GM12878 (cell line): ENCODE measurements around the gene CRIM1. TPM values are rescaled to one million over a fixed set of nuclear protein-coding genes. Genes with fewer than 3 reads are reported as not detected.

Experiments used
- ATAC-seq: fragments of 200-7000 bp; cut with Tn5 transposase; 3 replicates; pipeline ENCODE4 v1.9.1; 2020; ENCODE audit warnings: mild to moderate bottlenecking, moderate library complexity
- BruUV-seq: library from RNA; stranded (reverse); fragments of 400-500 nt; replicated peaks from 2 replicates; lab custom pipeline; 2021; lab: Mats Ljungman, UMichigan
- CTCF ChIA-PET: fragments of 300-600 bp; sonication (Branson Sonifier 250); formaldehyde crosslinking; extraction: SDS; loops from one replicate; lab custom pipeline; 2021; ENCODE audit warnings: inconsistent platforms; lab: Yijun Ruan, JAX
- POLR2A ChIA-PET: fragments of 350-600 bp; formaldehyde crosslinking; extraction: SDS; loops from one replicate; lab custom pipeline; 2021; ENCODE audit warnings: inconsistent platforms; lab: Charles Lee
- RAD21 ChIA-PET: fragments of 300-600 bp; sonication (Branson Sonifier 250); formaldehyde crosslinking; loops from one replicate; lab custom pipeline; 2023; ENCODE audit warnings: antibody characterized with exemption; ENCODE audit not compliant: unreplicated experiment; lab: Charles Lee
- SMC1A ChIA-PET: fragments of 300-600 bp; sonication (Branson Sonifier 250); formaldehyde crosslinking; loops from one replicate; lab custom pipeline; 2023; ENCODE audit not compliant: unreplicated experiment, uncharacterized antibody; lab: Charles Lee
- DNase-seq: peaks from one replicate; pipeline ENCODE4 v3.0.0-alpha.2; 2011; ENCODE audit warnings: low read depth, low spot score
- FAIRE-seq: peaks from 3 replicates; lab custom pipeline; 2011; peaks lifted over from hg19 to GRCh38; lab: Jason Lieb, UNC
- H2AFZ ChIP-seq: 2 replicates; pipeline ENCODE4 v1.6.0; 2011; ENCODE audit warnings: low read depth, low read length, control low read depth; ENCODE audit not compliant: control insufficient read depth
- H3K27ac ChIP-seq: 2 replicates; pipeline ENCODE4 v1.5.1; 2011; ENCODE audit warnings: control low read depth; ENCODE audit not compliant: control insufficient read depth, insufficient read depth
- H3K27me3 ChIP-seq, 2 experiments: replicated peaks in 1 of 2; 2 replicates each; pipeline versions ENCODE4 v1.6.0 to v1.6.1; 2011; ENCODE audit warnings: low read length in 1 of 2; ENCODE audit not compliant: control insufficient read depth in 2 of 2, insufficient read depth in 2 of 2
- H3K36me3 ChIP-seq, 2 experiments: 2 replicates each; pipeline ENCODE4 v1.5.1; 2011; ENCODE audit warnings: low read length in 1 of 2; ENCODE audit not compliant: control insufficient read depth in 2 of 2, insufficient read depth in 2 of 2
- H3K4me1 ChIP-seq: 2 replicates; pipeline ENCODE4 v1.6.1; 2011; ENCODE audit warnings: mild to moderate bottlenecking, low read length, moderate library complexity, mixed read lengths; ENCODE audit not compliant: control insufficient read depth, insufficient read depth
- H3K4me2 ChIP-seq: 2 replicates; pipeline ENCODE4 v1.6.0; 2011; ENCODE audit warnings: control low read depth; ENCODE audit not compliant: control insufficient read depth, insufficient read depth
- H3K4me3 ChIP-seq: fragments of 200-600 bp; sonication (generic); 2 replicates; pipeline ENCODE4 v1.5.1; 2016
- H3K79me2 ChIP-seq: 2 replicates; pipeline ENCODE4 v1.6.0; 2011; ENCODE audit warnings: low read length; ENCODE audit not compliant: control insufficient read depth, insufficient read depth
- H3K9ac ChIP-seq: 2 replicates; pipeline ENCODE4 v1.8.0; 2011; ENCODE audit warnings: low read length, control low read depth, mixed read lengths; ENCODE audit not compliant: control insufficient read depth, insufficient read depth
- H3K9me3 ChIP-seq: replicated peaks from 3 replicates; pipeline ENCODE4 v1.5.1; 2011; ENCODE audit warnings: mild to moderate bottlenecking, low read length; ENCODE audit not compliant: control insufficient read depth, insufficient read depth
- H4K20me1 ChIP-seq: 2 replicates; pipeline ENCODE4 v1.6.0; 2011; ENCODE audit not compliant: control insufficient read depth, insufficient read depth
- CBX5 ChIP-seq: sonication (generic); IDR thresholded peaks from 2 replicates; pipeline ENCODE4 v1.6.1; 2016; ENCODE audit warnings: low read depth, moderate library complexity, mild to moderate bottlenecking, inconsistent platforms
- DPF2 ChIP-seq: fragments of 450-650 bp; IDR thresholded peaks from 2 replicates; pipeline ENCODE4 v1.6.1; 2017; ENCODE audit warnings: mild to moderate bottlenecking
- JUNB ChIP-seq: IDR thresholded peaks from 2 replicates; pipeline ENCODE4 v1.6.1; 2016; ENCODE audit warnings: antibody characterized with exemption, mild to moderate bottlenecking
- RUNX3 ChIP-seq: IDR thresholded peaks from 2 replicates; pipeline ENCODE4 v1.6.1; 2012; ENCODE audit warnings: low read length, inconsistent platforms
- WRNIP1 ChIP-seq: IDR thresholded peaks from 2 replicates; pipeline ENCODE4 v1.6.1; 2011; ENCODE audit warnings: low read depth, low read length, improper control_type of control experiment, borderline replicate concordance
- WGBS: methylation state at CpG from one replicate; pipeline ENCODE4 v1.1.6; 2016; ENCODE audit warnings: low lambda C conversion rate; ENCODE audit not compliant: insufficient replicate concordance, insufficient coverage; ENCODE audit errors: missing lambda C conversion rate; 5-methylcytosine and 5-hydroxymethylcytosine counted together
- in situ Hi-C: fragments of 300-500 bp; cut with MboI; formaldehyde crosslinking; loops from 9 replicates; pipeline ENCODE4 v1.14.3; 2018; ENCODE audit warnings: mixed read lengths
- intact Hi-C: fragments of 100-400 bp; cut with micrococcal nuclease; formaldehyde crosslinking; loops from one replicate; pipeline ENCODE4 v1.14.2; 2022; ENCODE audit not compliant: unreplicated experiment
- polyA plus RNA-seq, 11 experiments: library from polyadenylated mRNA; depleted of rRNA in 4 of 11; unstranded in 6 of 11; stranded (reverse) in 5 of 11; fragments of >200 nt; fragmentation: Nextera tagmentation in 4 of 11; fragmentation: Illumina TruSeq in 1 of 11; extraction: Ambion mirVana in 4 of 11; extraction: Trizol in 1 of 11; gene quantifications; 1 replicate in 1 of 11; 2 replicates in 10 of 11; pipeline versions ENCODE4 v1.2.1 to v1.2.3, GENCODE V29; 2011 to 2016; ENCODE audit warnings: inconsistent platforms in 2 of 11, missing spikeins in 2 of 11, low read depth in 1 of 11
- total RNA-seq, 4 experiments: library from RNA; depleted of rRNA in 3 of 4; stranded (reverse); fragments of >200 nt in 3 of 4; fragmentation: Illumina TruSeq in 1 of 4; extraction: Trizol in 1 of 4; gene quantifications; 2 replicates each; pipeline versions ENCODE4 v1.2.1 to v1.2.3, GENCODE V29; 2013 to 2021
- TF ChIP-seq, protein P1 (sequence below): fragments of 450-650 bp; IDR thresholded peaks from 2 replicates; pipeline ENCODE4 v1.6.1; 2018; ENCODE audit warnings: borderline replicate concordance, mild to moderate bottlenecking; ENCODE audit not compliant: partially characterized antibody

Gene CRIM1
- total and polyA plus RNA-seq, 10 of the 15 experiments (the other 5 are each of a cell fraction or from before 2014, with no cell fraction given), result 0.42 to 7.4 (median 3.1) TPM

DNA sequence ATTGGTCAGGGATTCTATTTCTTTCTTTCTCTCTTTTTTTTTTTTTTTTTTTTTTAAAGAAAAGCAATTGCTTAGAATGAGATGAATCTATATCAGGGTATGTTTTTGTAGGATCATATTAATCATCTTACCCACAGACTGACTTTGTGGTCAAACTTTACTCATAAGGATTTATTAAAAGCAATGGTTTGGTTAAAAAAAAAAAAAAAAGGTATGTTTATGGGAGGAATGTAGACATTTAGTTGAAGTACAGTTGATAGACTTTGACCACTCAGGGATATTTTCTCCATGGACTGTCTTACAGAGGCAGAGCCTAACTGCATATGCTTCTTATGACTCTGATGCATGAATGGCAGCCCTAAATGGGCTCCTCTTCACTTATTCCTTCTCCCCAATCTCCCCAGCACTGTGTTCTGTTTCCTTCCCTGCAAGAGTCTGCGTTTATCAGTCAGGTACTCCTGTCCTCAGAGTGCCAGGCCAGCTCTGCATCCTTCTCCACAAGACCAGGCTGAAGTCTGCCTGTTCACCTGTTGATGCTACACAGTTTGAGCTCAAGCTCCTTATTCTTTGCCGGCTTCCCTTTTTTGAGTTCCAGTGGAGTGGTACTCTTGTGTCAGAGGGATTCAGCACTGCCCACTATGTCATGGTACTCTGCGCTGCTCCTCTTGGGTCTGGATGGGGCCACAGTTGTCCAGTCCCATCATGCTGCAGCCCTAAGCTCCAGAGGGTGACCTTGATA, 24.3 kb downstream of the CRIM1 start:
- POLR2A ChIA-PET, result no interaction called here
- no peak for FAIRE-seq
- in situ Hi-C loops, result no loop called here

More for the DNA sequence above, 24.3 kb downstream of the CRIM1 start:
- RAD21 ChIA-PET, result no interaction called here
- Histone ChIP-seq H3K4me3 (no peak overlapping the region), H3K4me1 (no peaks in the 10 kb centered on the region), H4K20me1 (no peaks in the 10 kb centered on the region), H3K9ac (no peak overlapping the region), H3K27me3 (no peaks in the 10 kb centered on the region; a peak in 1 of 4 replicates), H3K36me3 (no peaks in the 10 kb centered on the region), H3K4me2 (no peak overlapping the region), H3K9me3 (no peaks in the 10 kb centered on the region), H2AFZ (no peak overlapping the region), H3K27ac (no peak overlapping the region), H3K79me2 (no peaks in the 10 kb centered on the region)
- SMC1A ChIA-PET, result no interaction called here
- WGBS, result 64% methylated on average over 3 of the region's 3 CpGs
- TF ChIP-seq WRNIP1 (no peak), DPF2 (no peak), JUNB (0 out of 2 replicates have a peak, but pooled peaks have one; percentile 18), RUNX3 (peak; percentile 42; the same call in 1 of the 2 replicates), CBX5 (no peak)
- TF ChIP-seq, protein P1, sequence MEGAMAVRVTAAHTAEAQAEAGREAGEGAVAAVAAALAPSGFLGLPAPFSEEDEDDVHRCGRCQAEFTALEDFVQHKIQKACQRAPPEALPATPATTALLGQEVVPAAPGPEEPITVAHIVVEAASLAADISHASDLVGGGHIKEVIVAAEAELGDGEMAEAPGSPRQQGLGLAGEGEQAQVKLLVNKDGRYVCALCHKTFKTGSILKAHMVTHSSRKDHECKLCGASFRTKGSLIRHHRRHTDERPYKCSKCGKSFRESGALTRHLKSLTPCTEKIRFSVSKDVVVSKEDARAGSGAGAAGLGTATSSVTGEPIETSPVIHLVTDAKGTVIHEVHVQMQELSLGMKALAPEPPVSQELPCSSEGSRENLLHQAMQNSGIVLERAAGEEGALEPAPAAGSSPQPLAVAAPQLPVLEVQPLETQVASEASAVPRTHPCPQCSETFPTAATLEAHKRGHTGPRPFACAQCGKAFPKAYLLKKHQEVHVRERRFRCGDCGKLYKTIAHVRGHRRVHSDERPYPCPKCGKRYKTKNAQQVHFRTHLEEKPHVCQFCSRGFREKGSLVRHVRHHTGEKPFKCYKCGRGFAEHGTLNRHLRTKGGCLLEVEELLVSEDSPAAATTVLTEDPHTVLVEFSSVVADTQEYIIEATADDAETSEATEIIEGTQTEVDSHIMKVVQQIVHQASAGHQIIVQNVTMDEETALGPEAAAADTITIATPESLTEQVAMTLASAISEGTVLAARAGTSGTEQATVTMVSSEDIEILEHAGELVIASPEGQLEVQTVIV, result no peak
- intact Hi-C loops, result no loop called here
- DNase-seq (no peak), ATAC-seq (no peak)
- no TSS peak for BruUV-seq
- CTCF ChIA-PET, result no interaction called here
